ENCODE measurements around the gene TERB1.
A peak's percentile ranks its signal among the peaks of the same experiment; 100 is the strongest.

Gene TERB1

GRCh38 chr16:66790130-66790733 lies 11.2 kb downstream of the TERB1 start:
- Histone ChIP-seq H3K27ac (ENCODE audit: low read depth in 2 of 2, low read length in 2 of 2) (no peak overlapping the region), H3K9ac (ENCODE audit: low read depth in 1 of 2, low read length in 2 of 2) (no peak overlapping the region), H3K9me3 (ENCODE audit: control insufficient read depth in 2 of 2, low read length in 2 of 2) (no peaks in the 10 kb centered on the region), H3K27me3 (ENCODE audit: control insufficient read depth in 2 of 2, insufficient read depth in 2 of 2, low read length in 2 of 2) (no peaks in the 10 kb centered on the region), H3K4me3 (ENCODE audit: low read length in 2 of 2) (no peak overlapping the region), H3K4me1 (ENCODE audit: control insufficient read depth in 2 of 2, insufficient read depth in 2 of 2, low read length in 2 of 2) (no peaks in the 10 kb centered on the region), H3K36me3 (ENCODE audit: control insufficient read depth in 2 of 2, insufficient read depth in 2 of 2, low read length in 2 of 2) (no peaks in the 10 kb centered on the region)

GRCh38 chr16:66787427-66787826 lies 14.0 kb downstream of the TERB1 start:
- H3K36me3 ChIP-seq (ENCODE audit: control insufficient read depth in 2 of 2, insufficient read depth in 2 of 2, low read length in 2 of 2), result no peaks in the 10 kb centered on the region
- no peaks in the 10 kb centered on the region for H3K9me3 ChIP-seq (ENCODE audit: control insufficient read depth in 2 of 2, low read length in 2 of 2)
- no peak overlapping the region for H3K27ac ChIP-seq (ENCODE audit: low read depth in 2 of 2, low read length in 2 of 2)
- H3K4me1 ChIP-seq (ENCODE audit: control insufficient read depth in 2 of 2, insufficient read depth in 2 of 2, low read length in 2 of 2), result no peaks in the 10 kb centered on the region
- no peaks in the 10 kb centered on the region for H3K27me3 ChIP-seq (ENCODE audit: control insufficient read depth in 2 of 2, insufficient read depth in 2 of 2, low read length in 2 of 2)
- H3K9ac ChIP-seq (ENCODE audit: low read depth in 1 of 2, low read length in 2 of 2), result no peak overlapping the region
- H3K4me3 ChIP-seq (ENCODE audit: low read length in 2 of 2), result no peak overlapping the region

- Histone ChIP-seq H3K36me3 (ENCODE audit: control insufficient read depth in 2 of 2, insufficient read depth in 2 of 2, low read length in 2 of 2) (no peaks in the 10 kb centered on the region), H3K27me3 (ENCODE audit: control insufficient read depth in 2 of 2, insufficient read depth in 2 of 2, low read length in 2 of 2) (no peaks in the 10 kb centered on the region), H3K27ac (ENCODE audit: low read depth in 2 of 2, low read length in 2 of 2) (no peak overlapping the region), H3K9ac (ENCODE audit: low read depth in 1 of 2, low read length in 2 of 2) (no peak overlapping the region), H3K4me3 (ENCODE audit: low read length in 2 of 2) (no peak overlapping the region), H3K4me1 (ENCODE audit: control insufficient read depth in 2 of 2, insufficient read depth in 2 of 2, low read length in 2 of 2) (no peaks in the 10 kb centered on the region), H3K9me3 (ENCODE audit: control insufficient read depth in 2 of 2, low read length in 2 of 2) (no peaks in the 10 kb centered on the region)
These were observed 14.8 kb downstream of the TERB1 start for GRCh38 chr16:66786551-66786950.

GRCh38 chr16:66776457-66776856 lies 24.9 kb downstream of the TERB1 start:
- no peaks in the 10 kb centered on the region for H3K27me3 ChIP-seq (ENCODE audit: control insufficient read depth in 2 of 2, insufficient read depth in 2 of 2, low read length in 2 of 2)

GRCh38 chr16:66774981-66775380 lies 26.4 kb downstream of the TERB1 start:
- Histone ChIP-seq H3K9me3 (ENCODE audit: control insufficient read depth in 2 of 2, low read length in 2 of 2) (no peaks in the 10 kb centered on the region), H3K27ac (ENCODE audit: low read depth in 2 of 2, low read length in 2 of 2) (no peak overlapping the region), H3K4me3 (ENCODE audit: low read length in 2 of 2) (no peak overlapping the region), H3K9ac (ENCODE audit: low read depth in 1 of 2, low read length in 2 of 2) (no peak overlapping the region), H3K4me1 (ENCODE audit: control insufficient read depth in 2 of 2, insufficient read depth in 2 of 2, low read length in 2 of 2) (no peaks in the 10 kb centered on the region), H3K27me3 (ENCODE audit: control insufficient read depth in 2 of 2, insufficient read depth in 2 of 2, low read length in 2 of 2) (no peaks in the 10 kb centered on the region), H3K36me3 (ENCODE audit: control insufficient read depth in 2 of 2, insufficient read depth in 2 of 2, low read length in 2 of 2) (no peaks in the 10 kb centered on the region)

More at GRCh38 chr16:66776457-66776856, 24.9 kb downstream of the TERB1 start:
- no peak overlapping the region for H3K4me3 ChIP-seq (ENCODE audit: low read length in 2 of 2)
- no peaks in the 10 kb centered on the region for H3K36me3 ChIP-seq (ENCODE audit: control insufficient read depth in 2 of 2, insufficient read depth in 2 of 2, low read length in 2 of 2)
- H3K9me3 ChIP-seq (ENCODE audit: control insufficient read depth in 2 of 2, low read length in 2 of 2), result no peaks in the 10 kb centered on the region
- no peaks in the 10 kb centered on the region for H3K4me1 ChIP-seq (ENCODE audit: control insufficient read depth in 2 of 2, insufficient read depth in 2 of 2, low read length in 2 of 2)
- no peak overlapping the region for H3K9ac ChIP-seq (ENCODE audit: low read depth in 1 of 2, low read length in 2 of 2)
- H3K27ac ChIP-seq (ENCODE audit: low read depth in 2 of 2, low read length in 2 of 2), result no peak overlapping the region

GRCh38 chr16:66758086-66758485 lies 43.3 kb downstream of the TERB1 start:
- no peaks in the 10 kb centered on the region for H3K9me3 ChIP-seq (ENCODE audit: control insufficient read depth in 2 of 2, low read length in 2 of 2)
- no peaks in the 10 kb centered on the region for H3K4me1 ChIP-seq (ENCODE audit: control insufficient read depth in 2 of 2, insufficient read depth in 2 of 2, low read length in 2 of 2)
- H3K27ac ChIP-seq (ENCODE audit: low read depth in 2 of 2, low read length in 2 of 2), result no peak overlapping the region
- no peaks in the 10 kb centered on the region for H3K36me3 ChIP-seq (ENCODE audit: control insufficient read depth in 2 of 2, insufficient read depth in 2 of 2, low read length in 2 of 2)
- no peak overlapping the region for H3K9ac ChIP-seq (ENCODE audit: low read depth in 1 of 2, low read length in 2 of 2)
- no peaks in the 10 kb centered on the region for H3K27me3 ChIP-seq (ENCODE audit: control insufficient read depth in 2 of 2, insufficient read depth in 2 of 2, low read length in 2 of 2)
- no peak overlapping the region for H3K4me3 ChIP-seq (ENCODE audit: low read length in 2 of 2)

GRCh38 chr16:66754819-66755218 lies 46.6 kb downstream of the TERB1 start:
- H3K27me3 ChIP-seq (ENCODE audit: control insufficient read depth in 2 of 2, insufficient read depth in 2 of 2, low read length in 2 of 2), result no peaks in the 10 kb centered on the region
- H3K27ac ChIP-seq (ENCODE audit: low read depth in 2 of 2, low read length in 2 of 2), result no peak overlapping the region
- peaks cover 11 to 14% of the 10 kb centered on the region in 2 donors for H3K4me1 ChIP-seq (ENCODE audit: control insufficient read depth in 2 of 2, insufficient read depth in 2 of 2, low read length in 2 of 2)
- no peaks in the 10 kb centered on the region for H3K9me3 ChIP-seq (ENCODE audit: control insufficient read depth in 2 of 2, low read length in 2 of 2)
- H3K4me3 ChIP-seq (ENCODE audit: low read length in 2 of 2), result no peak overlapping the region
- H3K9ac ChIP-seq (ENCODE audit: low read depth in 1 of 2, low read length in 2 of 2), result no peak overlapping the region
- no peaks in the 10 kb centered on the region for H3K36me3 ChIP-seq (ENCODE audit: control insufficient read depth in 2 of 2, insufficient read depth in 2 of 2, low read length in 2 of 2)

GRCh38 chr16:66754211-66754610 lies 47.2 kb downstream of the TERB1 start:
- Histone ChIP-seq H3K9ac (ENCODE audit: low read depth in 1 of 2, low read length in 2 of 2) (no peak overlapping the region), H3K4me3 (ENCODE audit: low read length in 2 of 2) (no peak overlapping the region), H3K36me3 (ENCODE audit: control insufficient read depth in 2 of 2, insufficient read depth in 2 of 2, low read length in 2 of 2) (peaks cover under 1 to 1% of the 10 kb centered on the region in 2 donors), H3K9me3 (ENCODE audit: control insufficient read depth in 2 of 2, low read length in 2 of 2) (no peaks in the 10 kb centered on the region), H3K27ac (ENCODE audit: low read depth in 2 of 2, low read length in 2 of 2) (no peak overlapping the region), H3K4me1 (ENCODE audit: control insufficient read depth in 2 of 2, insufficient read depth in 2 of 2, low read length in 2 of 2) (peaks cover 14 to 20% of the 10 kb centered on the region in 2 donors), H3K27me3 (ENCODE audit: control insufficient read depth in 2 of 2, insufficient read depth in 2 of 2, low read length in 2 of 2) (no peaks in the 10 kb centered on the region)

GRCh38 chr16:66752958-66753357 lies 48.4 kb downstream of the TERB1 start:
- Histone ChIP-seq H3K27me3 (ENCODE audit: control insufficient read depth in 2 of 2, insufficient read depth in 2 of 2, low read length in 2 of 2) (no peaks in the 10 kb centered on the region), H3K9ac (ENCODE audit: low read depth in 1 of 2, low read length in 2 of 2) (no peak overlapping the region), H3K36me3 (ENCODE audit: control insufficient read depth in 2 of 2, insufficient read depth in 2 of 2, low read length in 2 of 2) (peaks cover 11 to 14% of the 10 kb centered on the region in 2 donors), H3K9me3 (ENCODE audit: control insufficient read depth in 2 of 2, low read length in 2 of 2) (no peaks in the 10 kb centered on the region), H3K27ac (ENCODE audit: low read depth in 2 of 2, low read length in 2 of 2) (no peak overlapping the region), H3K4me1 (ENCODE audit: control insufficient read depth in 2 of 2, insufficient read depth in 2 of 2, low read length in 2 of 2) (peaks cover 14 to 22% of the 10 kb centered on the region in 2 donors), H3K4me3 (ENCODE audit: low read length in 2 of 2) (no peak overlapping the region)

- Histone ChIP-seq H3K27ac (ENCODE audit: low read depth in 2 of 2, low read length in 2 of 2) (no peak overlapping the region), H3K36me3 (ENCODE audit: control insufficient read depth in 2 of 2, insufficient read depth in 2 of 2, low read length in 2 of 2) (peaks cover 11 to 18% of the 10 kb centered on the region in 2 donors), H3K9me3 (ENCODE audit: control insufficient read depth in 2 of 2, low read length in 2 of 2) (no peaks in the 10 kb centered on the region), H3K27me3 (ENCODE audit: control insufficient read depth in 2 of 2, insufficient read depth in 2 of 2, low read length in 2 of 2) (no peaks in the 10 kb centered on the region), H3K4me1 (ENCODE audit: control insufficient read depth in 2 of 2, insufficient read depth in 2 of 2, low read length in 2 of 2) (peaks cover 14 to 22% of the 10 kb centered on the region in 2 donors), H3K4me3 (ENCODE audit: low read length in 2 of 2) (peak overlapping the region in 1 of 2 donors; percentile 94), H3K9ac (ENCODE audit: low read depth in 1 of 2, low read length in 2 of 2) (no peak overlapping the region)
These were observed 49.0 kb downstream of the TERB1 start for GRCh38 chr16:66752379-66752778.

GRCh38 chr16:66751992-66752322 lies 49.4 kb downstream of the TERB1 start:
- Histone ChIP-seq H3K36me3 (ENCODE audit: control insufficient read depth in 2 of 2, insufficient read depth in 2 of 2, low read length in 2 of 2) (peaks cover 11 to 18% of the 10 kb centered on the region in 2 donors), H3K4me3 (ENCODE audit: low read length in 2 of 2) (peak overlapping the region; percentile 84 to 94), H3K4me1 (ENCODE audit: control insufficient read depth in 2 of 2, insufficient read depth in 2 of 2, low read length in 2 of 2) (peaks cover 18 to 25% of the 10 kb centered on the region in 2 donors), H3K9ac (ENCODE audit: low read depth in 1 of 2, low read length in 2 of 2) (peak overlapping the region; percentile 90 to 98), H3K27me3 (ENCODE audit: control insufficient read depth in 2 of 2, insufficient read depth in 2 of 2, low read length in 2 of 2) (no peaks in the 10 kb centered on the region), H3K27ac (ENCODE audit: low read depth in 2 of 2, low read length in 2 of 2) (peak overlapping the region; percentile 77 to 81), H3K9me3 (ENCODE audit: control insufficient read depth in 2 of 2, low read length in 2 of 2) (no peaks in the 10 kb centered on the region)
